ENCODE measurements around the gene FAM222B.
"Not testable (repeated sequence)": the region's sequence is repeated elsewhere in the genome, so short reads cannot be mapped to it uniquely, and the experiment has no call there.

The FAM222B gene

DNA sequence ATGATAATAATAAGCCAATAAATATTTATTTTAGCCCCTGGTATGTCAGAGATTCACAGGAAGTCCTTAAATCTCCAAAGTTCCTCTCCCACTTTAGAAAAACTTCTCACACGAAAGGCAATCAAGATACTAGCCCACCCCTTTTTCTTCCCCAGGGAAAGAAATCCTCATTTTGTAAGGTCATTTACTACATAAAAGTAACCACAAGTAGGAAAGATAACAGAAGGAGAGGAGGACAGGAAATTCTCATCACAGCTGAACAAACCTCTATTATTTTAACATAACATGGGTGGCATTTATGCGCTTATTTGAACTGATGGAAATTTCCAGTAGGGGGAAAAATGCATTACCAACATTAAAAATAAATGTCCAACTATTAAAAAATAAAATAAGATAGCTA lies 3.4 kb downstream of the FAM222B start:
- DNase-seq: no peak

DNA sequence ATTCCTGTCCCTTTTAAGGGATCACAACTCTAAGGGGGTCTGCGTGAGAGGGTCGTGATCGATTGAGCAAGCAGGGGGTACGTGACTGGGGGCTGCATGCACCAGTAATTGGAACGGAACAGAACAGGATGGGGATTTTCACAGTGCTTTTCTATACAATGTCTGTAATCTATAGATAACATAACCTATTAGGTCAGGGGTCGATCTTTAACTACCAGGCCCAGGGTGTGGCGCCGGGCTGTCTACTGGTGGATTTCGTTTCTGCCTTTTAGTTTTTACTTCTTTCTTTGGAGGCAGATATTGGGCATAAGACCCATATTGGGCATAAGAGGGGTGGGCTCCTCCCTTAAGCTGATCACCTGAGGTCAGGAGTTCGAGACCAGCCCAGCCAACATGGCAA lies 6.0 kb downstream of the FAM222B start:
- DNase-seq: not testable (repeated sequence)

DNA sequence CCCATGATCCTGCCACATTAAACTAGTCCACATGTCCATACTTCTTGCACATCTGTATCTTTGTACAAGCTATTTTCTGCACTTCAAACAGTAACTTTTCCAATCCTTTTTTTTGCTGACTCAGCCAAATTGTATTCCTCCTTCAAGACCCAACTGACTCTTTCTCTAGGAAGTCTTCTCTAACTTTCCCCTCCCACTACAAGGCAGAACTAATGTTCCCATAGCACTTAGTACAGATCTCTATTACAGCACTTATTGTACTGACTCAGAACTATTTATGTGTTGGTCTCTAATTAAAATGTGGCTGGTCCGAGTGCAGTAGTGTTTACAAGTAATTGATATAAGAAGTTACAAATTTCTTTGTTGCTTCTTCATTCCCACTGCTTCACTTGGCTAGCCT lies 8.2 kb downstream of the FAM222B start:
- DNase-seq: no peak

DNA sequence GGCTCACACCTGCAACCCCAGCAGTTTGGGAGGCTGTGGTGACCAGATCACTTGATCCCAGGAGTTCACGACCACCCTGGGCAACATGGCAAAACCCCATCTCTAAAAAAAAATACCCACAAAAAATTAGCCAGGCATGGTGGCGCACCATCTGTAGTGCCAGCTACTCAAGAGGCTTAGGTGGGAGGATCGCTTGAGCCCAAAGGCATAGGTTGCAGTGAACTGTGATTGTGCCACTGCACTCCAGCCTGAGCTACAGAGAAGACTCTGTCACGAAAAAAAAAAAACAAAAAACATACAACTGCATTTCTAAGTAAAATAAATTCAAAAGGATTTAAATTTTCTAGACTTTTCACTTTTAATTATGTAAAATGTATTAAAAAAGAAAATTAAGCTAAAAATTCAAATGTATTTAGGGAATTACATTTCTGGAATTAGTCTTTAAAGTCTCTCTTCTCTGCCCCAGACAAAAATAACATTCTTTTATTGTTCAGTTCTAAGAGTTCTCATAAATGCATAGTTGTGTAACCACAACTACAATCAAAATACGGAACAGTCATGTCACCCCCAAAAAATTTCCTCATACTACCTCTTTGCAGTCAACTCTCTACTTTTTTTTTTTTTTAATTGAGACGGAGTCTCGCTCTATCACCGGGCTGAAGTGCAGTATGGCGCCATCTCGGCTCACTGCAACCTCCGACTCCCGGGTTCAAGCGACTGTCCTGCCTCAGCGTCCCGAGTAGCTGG lies 14.1 kb downstream of the FAM222B start:
- DNase-seq: no peak

DNA sequence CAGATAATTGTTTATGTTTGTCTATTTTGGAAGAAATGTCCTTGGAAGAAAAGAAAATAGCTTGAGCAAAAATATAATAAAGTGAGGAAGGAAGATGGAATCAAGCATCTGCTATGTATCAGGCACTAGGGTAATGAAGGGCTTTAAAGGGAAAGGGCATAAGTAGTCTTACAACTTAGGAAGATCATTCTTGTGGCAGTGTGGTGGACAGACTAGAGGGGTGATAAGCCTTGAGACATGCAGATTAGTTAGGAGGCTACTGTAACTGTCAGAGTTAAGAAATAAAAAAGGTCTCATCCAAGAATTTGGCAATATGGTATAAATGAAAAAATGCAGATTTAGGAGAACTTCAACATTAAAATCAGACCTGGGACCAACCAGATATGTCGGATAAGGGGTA lies 14.9 kb downstream of the FAM222B start:
- no peak for DNase-seq

DNA sequence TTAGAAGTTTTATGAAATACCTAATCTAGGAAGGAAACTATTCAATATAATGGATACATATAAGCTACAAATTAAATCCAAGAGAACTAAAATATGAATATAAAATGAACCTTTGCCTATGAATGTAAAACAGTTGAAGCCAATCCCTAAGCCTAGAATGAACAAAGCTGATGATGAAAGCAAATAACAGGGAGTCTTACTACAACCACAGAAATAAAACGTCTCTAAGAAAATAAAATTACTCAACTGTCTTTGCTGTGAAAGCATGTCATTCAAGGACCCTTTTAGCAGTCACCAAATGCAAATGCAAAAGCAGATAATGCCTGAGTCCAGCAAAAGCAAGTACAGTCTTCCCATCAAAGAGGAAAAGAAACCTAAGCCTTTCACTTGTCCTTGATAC lies 23.0 kb downstream of the FAM222B start:
- DNase-seq: no peak

DNA sequence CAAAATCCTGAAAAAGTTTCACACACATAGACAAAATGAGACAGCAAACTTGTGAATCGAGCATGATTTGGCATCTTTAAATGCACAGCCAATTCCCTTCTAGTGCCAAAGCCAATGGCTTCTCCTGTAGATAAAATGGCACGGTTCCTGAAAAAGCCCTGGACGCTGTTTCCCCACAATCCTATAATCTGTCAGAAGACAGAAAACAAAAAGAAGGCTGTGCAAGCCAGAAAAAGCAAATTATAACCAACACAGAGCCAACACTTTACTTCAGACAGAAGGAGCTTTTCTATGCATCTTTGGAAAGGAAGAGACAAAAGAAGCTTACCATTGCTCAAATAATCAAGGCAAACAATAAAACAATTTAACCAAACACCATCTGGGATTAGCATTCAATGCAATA lies 23.8 kb downstream of the FAM222B start:
- DNase-seq: no peak

DNA sequence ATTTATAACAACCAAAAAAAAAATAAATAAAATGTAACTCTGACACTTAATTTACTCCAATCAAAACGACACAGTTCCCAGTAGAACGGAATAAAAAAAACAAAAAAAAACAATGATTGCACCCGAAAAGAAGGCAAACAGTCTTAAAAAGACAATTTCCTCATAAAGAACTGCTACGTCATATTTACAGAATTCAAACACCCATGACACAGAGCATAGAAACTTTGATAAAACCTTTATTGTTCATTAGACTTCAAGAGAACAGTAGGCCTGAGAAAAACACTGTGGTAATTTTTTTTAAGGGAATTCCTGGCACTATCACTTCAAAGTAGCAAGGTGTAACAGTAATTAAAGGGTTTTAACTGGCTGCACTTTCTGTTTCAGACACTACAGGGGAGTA lies 26.1 kb downstream of the FAM222B start:
- DNase-seq: no peak

DNA sequence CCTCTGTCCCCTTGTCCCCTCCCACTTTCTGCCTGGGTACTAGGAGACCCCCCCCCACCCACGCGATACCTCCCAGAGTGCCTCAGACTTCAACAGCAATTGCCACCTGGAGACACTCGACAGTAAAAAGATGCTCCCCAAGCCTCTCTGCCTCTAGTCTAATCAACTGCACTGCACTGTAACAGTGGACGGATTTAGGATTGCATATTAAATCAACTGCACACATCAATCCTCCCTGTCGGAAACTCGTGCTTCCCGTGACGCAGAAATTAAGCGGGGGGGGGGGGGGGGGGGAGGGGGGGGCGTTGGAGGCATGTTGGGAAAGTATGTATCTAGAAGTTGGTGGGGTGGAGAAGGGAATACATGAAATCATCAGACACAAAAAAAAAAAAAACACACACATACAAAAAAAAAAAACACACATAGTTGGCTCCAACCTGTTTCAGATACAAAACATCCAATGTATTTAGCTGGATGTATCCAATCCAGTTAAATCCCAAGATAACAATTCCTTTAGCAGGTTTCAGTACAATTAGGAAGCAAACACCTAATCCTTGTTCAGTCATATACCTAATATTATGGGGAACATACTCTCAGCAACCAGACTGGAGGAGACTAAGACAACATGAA lies 29.7 kb downstream of the FAM222B start:
- DNase-seq: no peak

DNA sequence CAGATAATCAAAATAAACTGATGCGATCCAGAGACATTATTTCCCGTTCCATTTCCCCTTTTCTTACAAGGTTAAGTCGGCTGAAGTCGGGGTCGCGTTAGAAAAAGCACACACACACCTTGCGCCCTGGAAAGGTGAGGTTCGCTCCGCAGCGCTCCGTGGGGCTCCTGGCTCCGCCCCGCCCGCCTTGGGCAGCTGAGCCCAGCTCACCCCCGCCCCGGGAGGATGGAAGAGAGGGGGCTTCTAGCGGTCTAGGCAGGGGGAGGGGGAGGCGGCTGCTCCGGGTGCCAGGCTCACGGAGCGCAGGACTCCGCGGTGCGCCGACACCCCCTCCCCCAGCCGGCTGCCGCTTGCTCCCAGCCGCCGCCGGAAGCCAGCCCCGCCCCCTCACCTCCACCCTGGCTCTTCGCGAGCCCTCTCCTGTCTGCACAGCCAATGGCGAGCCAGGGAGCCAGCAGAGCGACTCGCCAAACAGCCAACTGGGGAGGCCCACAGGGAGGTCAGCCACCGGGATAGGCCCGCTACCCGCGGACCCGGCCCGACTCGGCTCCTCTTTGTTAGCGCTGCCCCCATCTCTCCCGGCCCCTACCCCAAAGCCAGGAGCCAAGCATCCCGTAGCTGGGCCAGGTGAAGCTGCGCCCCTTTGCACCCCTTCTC lies 30.4 kb downstream of the FAM222B start:
- DNase-seq: peak; percentile 80 to 95

DNA sequence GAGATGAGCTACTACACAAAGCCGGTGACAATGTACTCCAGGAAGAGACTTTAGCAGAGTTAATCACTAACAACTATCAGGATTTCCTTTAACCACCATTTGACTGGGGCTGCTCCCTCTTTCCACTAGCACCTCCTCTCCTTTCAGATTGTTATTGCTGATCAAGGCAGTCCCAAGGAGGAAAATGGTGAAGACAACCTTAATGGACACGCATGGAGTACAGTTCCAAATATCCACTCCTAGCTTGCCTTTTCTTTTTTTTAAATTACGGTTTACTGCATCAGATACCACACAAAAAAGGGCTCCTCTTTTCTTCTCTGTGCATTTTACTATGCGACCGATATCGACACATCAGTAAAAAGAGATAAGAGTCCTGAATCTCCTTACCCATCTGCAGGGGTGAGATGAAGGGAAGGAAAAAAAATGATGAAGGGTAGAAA lies 30.9 kb downstream of the FAM222B start:
- peak in 1 of 2 experiments; percentile 10 for DNase-seq

DNA sequence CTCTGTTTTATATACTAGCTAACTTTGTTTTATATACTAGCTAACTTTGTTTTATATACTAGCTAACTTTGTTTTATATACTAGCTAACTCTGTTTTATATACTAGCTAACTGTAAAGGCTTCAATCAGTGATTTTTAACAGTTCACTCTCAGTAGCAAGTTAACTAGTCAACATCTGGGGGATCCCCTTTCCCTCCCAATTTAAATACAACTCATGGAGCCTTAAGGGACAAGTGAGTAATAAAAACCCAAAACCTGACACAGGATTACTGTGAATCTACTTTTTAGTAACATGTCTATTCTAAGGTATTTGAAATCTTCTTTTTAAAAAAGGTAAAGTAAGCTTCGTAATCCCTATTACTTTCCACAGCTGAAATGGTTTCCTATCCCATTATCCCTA lies 32.2 kb downstream of the FAM222B start:
- DNase-seq: no peak

DNA sequence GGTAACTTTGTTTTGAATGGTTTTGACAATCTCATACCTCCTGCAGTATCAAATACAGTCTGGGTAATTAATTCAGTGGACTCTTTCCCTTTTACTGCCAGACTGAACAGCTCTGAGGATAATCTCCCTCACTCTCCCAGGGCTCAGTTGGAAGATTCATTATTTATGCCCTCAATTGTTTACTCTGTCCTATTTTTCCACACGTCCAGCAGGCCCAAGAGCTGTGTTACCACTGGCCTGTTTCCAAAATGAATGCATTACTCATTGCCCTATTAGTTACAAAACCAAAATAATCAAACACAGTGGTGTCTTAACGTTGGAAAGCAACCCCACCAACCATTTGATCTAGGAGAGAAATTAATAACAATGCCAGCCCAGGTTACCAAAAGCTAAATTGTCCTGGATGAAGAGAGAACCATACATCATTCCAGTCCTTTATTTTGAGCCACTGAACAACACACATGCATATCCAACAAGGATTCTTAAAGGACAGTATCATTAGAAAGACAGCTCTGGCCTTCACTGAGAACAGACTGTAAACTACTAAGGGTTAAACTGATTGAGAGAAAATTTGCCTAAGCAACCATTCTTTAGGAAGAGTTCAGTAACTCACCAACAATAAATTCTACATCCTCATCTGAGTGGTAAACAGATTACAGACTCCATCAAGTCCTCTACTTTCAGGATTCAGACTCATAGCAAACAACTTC lies 34.5 kb downstream of the FAM222B start:
- DNase-seq: no peak

DNA sequence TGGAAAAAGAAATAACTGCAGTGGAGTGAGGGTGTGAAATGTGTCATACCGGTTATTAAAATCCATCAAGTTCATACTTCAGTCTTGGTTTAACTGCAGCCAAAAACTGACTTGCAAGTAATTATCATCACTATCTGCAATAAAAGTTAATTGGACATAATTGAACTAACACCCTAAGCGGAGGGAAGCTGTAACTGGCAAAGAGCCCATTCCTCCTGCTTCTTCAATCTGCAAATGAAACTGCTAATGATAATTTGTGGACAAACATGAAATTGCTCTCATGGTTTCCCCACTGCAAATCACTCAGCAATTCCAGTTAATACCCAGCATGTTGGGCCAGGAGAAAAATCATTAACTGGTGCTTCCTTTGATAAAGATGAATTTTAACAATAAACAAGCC lies 46.5 kb downstream of the FAM222B start:
- DNase-seq: no peak

DNA sequence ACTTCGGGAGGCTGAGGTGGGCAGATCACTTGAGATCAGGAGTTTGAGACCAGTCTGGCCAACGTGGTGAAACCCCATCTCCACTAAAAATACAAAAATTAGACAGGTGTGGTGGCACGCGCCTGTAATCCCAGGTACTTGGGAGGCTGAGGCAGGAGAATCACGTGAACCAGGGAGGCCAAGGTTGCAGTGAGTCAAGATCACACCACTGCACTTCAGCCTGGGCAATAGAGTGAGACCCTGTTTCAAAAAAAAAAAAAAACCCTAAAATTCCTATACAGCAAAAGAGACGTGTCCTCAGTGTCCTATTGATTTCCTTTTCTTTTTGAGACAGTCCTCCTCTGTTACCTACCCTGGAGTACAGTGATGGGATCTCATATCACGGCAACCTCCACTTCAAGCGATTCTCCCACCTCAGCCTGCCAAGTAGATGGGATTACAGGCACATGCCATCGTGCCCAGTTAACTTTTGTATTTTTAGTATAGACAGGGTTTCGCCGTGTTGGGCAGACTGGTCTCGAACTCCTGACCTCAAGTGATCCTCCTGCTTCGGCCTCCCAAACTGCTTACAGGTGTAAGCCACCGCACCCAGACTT lies 47.6 kb downstream of the FAM222B start:
- not testable (repeated sequence) for DNase-seq

DNA sequence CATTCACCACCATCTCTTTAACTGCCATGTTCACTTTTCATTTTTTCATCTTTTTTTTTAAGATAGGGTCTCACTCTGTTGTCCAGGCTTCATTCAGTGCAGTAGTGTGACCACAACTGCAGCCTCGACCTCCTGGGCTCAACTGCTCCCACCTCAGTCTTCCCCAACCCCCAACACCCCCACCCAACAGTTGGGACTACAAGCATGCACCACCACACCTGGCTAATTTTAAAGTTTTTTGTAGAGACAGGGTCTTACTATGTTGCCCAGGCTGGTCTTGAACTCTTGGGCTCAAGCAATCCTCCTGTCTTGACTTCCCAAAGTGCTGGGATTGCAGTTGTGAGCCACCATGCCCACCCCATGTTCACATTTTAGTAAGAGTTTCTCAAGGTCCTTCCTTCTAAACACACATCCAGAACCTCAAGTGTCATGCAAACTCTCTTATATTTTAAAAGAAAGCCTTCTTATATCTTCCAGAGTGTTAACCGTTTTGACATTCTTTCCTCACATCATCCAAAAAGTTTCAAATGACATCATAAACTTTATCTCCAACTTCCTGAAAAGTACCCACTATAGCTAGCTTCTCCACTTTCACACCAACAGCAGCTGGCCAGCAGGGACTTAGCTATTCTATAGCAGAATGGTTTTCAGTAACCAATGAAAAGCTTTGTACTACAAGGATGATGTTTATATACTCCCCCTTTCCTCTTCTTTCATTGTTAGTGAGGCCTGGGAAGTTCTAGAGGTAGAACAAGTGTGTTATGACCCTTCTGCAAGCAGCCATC lies 49.5 kb downstream of the FAM222B start:
- DNase-seq: no peak

DNA sequence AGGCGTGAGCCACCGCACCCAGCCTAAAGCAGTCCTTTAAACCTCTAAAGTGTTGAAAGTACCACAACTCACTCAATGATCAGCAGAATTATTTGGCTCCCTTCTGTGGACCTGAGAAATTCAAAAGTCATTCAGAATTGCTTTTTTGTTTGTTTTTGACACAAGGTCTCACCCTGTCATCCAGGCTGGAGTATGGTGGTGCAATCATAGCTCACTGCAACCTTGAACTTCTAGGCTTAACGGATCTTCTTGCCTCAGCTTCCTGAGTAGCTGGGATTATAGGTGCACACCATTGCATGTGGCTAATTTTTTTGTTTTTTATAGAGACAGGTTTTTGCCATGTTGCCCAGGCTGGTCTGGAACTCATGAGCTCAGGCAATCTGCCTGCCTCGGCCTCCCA lies 54.5 kb downstream of the FAM222B start:
- DNase-seq: no peak

DNA sequence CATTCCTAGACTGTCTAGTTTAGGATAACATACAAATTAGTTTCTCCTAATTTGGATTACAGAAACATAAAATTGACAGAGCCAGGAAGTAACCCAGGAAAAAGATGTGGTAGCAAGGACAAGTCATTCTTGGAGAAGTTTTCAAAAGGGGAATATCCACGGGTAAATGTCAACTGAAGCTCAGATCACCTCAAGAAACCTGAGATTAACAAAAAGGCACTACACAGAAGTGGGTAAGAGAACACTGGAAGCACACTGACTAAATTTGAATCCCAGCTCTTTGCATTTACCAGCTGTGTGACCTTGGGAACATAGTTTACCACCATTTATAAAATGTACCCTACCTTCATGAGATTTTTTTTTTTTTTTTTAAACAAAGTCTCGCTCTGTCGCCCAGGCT lies 59.4 kb downstream of the FAM222B start:
- no peak for DNase-seq

DNA sequence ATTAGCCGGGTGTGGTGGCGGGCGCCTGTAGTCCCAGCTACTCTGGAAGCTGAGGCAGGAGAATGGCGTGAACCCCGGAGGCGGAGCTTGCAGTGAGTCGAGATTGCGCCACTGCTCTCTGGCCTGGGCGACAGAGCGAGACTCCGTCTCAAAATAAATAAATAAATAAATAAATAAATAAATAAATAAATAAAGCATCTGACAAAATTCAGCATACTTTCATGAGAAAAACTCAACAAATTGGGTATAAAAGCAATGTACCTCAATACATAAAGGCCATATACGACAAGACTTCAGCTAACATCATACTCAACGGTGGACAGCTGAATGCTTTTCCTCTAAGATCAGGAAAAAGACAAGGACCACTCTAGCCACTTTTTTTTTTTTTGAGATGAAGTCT lies 63.0 kb downstream of the FAM222B start:
- DNase-seq: not testable (repeated sequence)

DNA sequence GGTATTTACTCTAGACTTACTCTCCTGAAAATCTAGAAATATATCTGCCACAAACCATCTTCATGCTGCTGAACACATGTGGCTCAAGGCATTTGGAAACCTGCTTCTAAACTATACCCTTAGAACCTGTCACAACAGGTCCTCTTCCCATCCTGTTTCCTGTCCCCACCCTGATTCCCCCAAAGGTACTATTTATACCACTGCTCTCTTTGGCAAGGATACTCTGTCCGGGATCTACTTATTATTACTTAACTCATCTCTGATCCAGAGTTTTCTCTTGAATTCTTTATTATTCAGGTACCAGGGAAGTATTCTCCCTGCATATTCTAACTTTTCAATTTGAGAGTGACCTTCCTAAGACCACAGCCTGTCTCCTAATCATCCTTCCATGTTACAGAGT lies 65.4 kb downstream of the FAM222B start:
- no peak for DNase-seq

DNA sequence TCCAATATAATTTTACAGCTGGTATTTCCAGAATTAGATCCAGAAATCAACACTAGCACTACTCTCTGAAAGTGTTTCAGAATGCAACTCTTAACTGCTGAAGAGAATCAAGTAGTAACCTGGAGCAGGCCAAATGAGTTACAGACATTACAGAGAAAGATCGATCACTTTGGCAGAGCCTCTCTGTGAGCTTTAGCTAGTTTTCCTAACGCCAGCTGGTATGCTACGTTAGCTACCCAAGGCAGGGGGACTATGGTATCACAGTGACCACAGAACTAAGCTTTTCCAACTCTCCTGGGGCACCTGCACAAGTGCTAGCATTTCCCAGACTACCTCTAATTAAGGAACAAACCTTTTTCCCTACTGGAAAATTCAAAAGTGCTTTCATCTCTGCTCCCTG lies 68.4 kb downstream of the FAM222B start:
- no peak for DNase-seq

DNA sequence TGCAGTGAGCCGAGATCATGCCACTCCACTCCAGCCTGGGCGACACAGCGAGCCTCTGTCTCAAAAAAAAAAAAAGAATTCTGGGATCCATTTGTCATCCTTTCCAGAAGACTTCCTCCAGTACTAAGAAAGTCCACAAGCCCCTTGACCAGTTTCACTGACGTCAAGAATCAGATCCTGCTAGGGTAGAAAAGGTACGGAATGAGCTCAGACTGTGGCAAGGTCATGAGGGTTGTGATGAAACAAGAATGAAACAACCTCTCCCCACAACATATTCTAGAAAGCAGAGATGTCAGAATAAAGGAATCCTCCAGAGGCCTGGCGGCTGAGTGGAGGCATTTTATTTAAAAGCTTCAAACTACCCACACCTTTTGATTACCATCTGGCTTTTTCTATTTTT lies 68.9 kb downstream of the FAM222B start:
- no peak for DNase-seq
